Neural progenitor cell (in vitro differentiated cells): Measurements from ENCODE around the gene MED20.

Experiments
- CTCF ChIP-seq: fragments of 200-600 bp; sonication (generic); IDR thresholded peaks from 2 replicates; pipeline ENCODE4 v1.5.1; 2017; ENCODE audit warnings: antibody characterized with exemption, mild to moderate bottlenecking
- EZH2 ChIP-seq: fragments of 200-600 bp; sonication (generic); IDR thresholded peaks from 2 replicates; pipeline ENCODE4 v1.6.1; 2017; ENCODE audit warnings: antibody characterized with exemption, mild to moderate bottlenecking, moderate library complexity

GRCh38 chr6:41966961-41967311 is 46.0 kb upstream of the MED20 start:
- TF ChIP-seq EZH2 (no peak), CTCF (no peak)
